Endothelial cell of umbilical vein (primary cell): Measurements from ENCODE around the gene DIP2C. TPM values are rescaled to one million over a fixed set of nuclear protein-coding genes. Genes with fewer than 3 reads are reported as not detected.

Source experiments
- BruUV-seq: library from RNA; stranded (reverse); fragments of 400-500 nt; replicated peaks from 2 replicates; lab custom pipeline; 2021; lab: Mats Ljungman, UMichigan
- CTCF ChIA-PET: fragments of 300-600, 350-600 bp; sonication (Branson Sonifier 250); formaldehyde crosslinking; loops from one replicate; lab custom pipeline; 2021; ENCODE audit warnings: antibody characterized with exemption, inconsistent platforms; lab: Charles Lee
- POLR2A ChIA-PET: fragments of 300-600, 350-600 bp; sonication (Branson Sonifier 250); formaldehyde crosslinking; loops from one replicate; lab custom pipeline; 2021; ENCODE audit warnings: antibody characterized with exemption, inconsistent platforms; lab: Charles Lee
- DNase-seq: peaks from one replicate; pipeline ENCODE4 v3.0.0-alpha.2; 2011; ENCODE audit warnings: low read depth, low spot score
- FAIRE-seq: peaks from 2 replicates; lab custom pipeline; 2011; peaks lifted over from hg19 to GRCh38; lab: Jason Lieb, UNC
- H2AFZ ChIP-seq: 2 replicates; pipeline ENCODE4 v1.6.0; 2012; ENCODE audit warnings: low read depth, low read length, control low read depth, inconsistent platforms
- H3K27ac ChIP-seq: 2 replicates; pipeline ENCODE4 v1.5.1; 2011; ENCODE audit warnings: low read depth, mild to moderate bottlenecking, control low read depth, low read length, moderate library complexity; ENCODE audit not compliant: insufficient read depth
- H3K27me3 ChIP-seq, 2 experiments: 2 replicates each; pipeline versions ENCODE4 v1.6.0 to v1.6.1; 2011; ENCODE audit warnings: low read length in 2 of 2, mixed read lengths in 1 of 2; ENCODE audit not compliant: control insufficient read depth in 2 of 2, insufficient read depth in 2 of 2
- H3K36me3 ChIP-seq, 2 experiments: 2 replicates in 1 of 2; 3 replicates in 1 of 2; pipeline ENCODE4 v1.5.1; 2011; ENCODE audit warnings: low read length in 2 of 2, mild to moderate bottlenecking in 1 of 2, moderate library complexity in 1 of 2; ENCODE audit not compliant: control insufficient read depth in 2 of 2, insufficient read depth in 2 of 2; ENCODE audit errors: extremely low read depth in 1 of 2
- H3K4me1 ChIP-seq: 3 replicates; pipeline ENCODE4 v1.5.1; 2011; ENCODE audit warnings: mild to moderate bottlenecking, low read length; ENCODE audit not compliant: control insufficient read depth, insufficient read depth; ENCODE audit errors: extremely low read depth
- H3K4me2 ChIP-seq: 2 replicates; pipeline ENCODE4 v1.6.1; 2011; ENCODE audit warnings: low read length, control low read depth, mixed read lengths; ENCODE audit not compliant: insufficient read depth
- H3K4me3 ChIP-seq, 3 experiments: fragments of 200-600 bp in 1 of 3; sonication (generic), shearing (Covaris generic) in 1 of 3; replicated peaks in 1 of 3; 2 replicates each; pipeline ENCODE4 v1.5.1; 2011 to 2016; ENCODE audit warnings: control low read depth in 3 of 3, low read length in 3 of 3, mild to moderate bottlenecking in 2 of 3, inconsistent platforms in 1 of 3, low read depth in 1 of 3, moderate library complexity in 1 of 3; ENCODE audit not compliant: insufficient read depth in 1 of 3
- H3K79me2 ChIP-seq: 2 replicates; pipeline ENCODE4 v1.6.0; 2012; ENCODE audit warnings: low read length, inconsistent platforms; ENCODE audit not compliant: control insufficient read depth, insufficient read depth
- H3K9ac ChIP-seq: replicated peaks from 2 replicates; pipeline ENCODE3; 2011; ENCODE audit warnings: low read length, control low read depth; ENCODE audit not compliant: insufficient read depth; ENCODE audit errors: extremely low read depth
- H3K9me1 ChIP-seq: replicated peaks from 3 replicates; pipeline ENCODE4 v1.6.0; 2011; ENCODE audit warnings: mild to moderate bottlenecking, low read length; ENCODE audit not compliant: control insufficient read depth, insufficient read depth; ENCODE audit errors: extremely low read depth
- H3K9me3 ChIP-seq: replicated peaks from 2 replicates; pipeline ENCODE4 v1.5.1; 2012; ENCODE audit warnings: low read length, inconsistent platforms; ENCODE audit not compliant: control insufficient read depth, insufficient read depth
- H4K20me1 ChIP-seq: replicated peaks from 2 replicates; pipeline ENCODE3; 2011; ENCODE audit warnings: mild to moderate bottlenecking, low read length; ENCODE audit not compliant: control insufficient read depth, insufficient read depth; ENCODE audit errors: extremely low read depth
- CTCF ChIP-seq, 2 donors: IDR thresholded peaks; 1 replicate in 1 of 2; 2 replicates in 1 of 2; pipeline ENCODE4 v1.5.1; 2011; ENCODE audit warnings: low read length in 2 of 2, mild to moderate bottlenecking in 2 of 2, moderate library complexity in 2 of 2, control low read depth in 1 of 2, inconsistent platforms in 1 of 2, low read depth in 1 of 2; ENCODE audit not compliant: insufficient read depth in 1 of 2; ENCODE audit errors: extremely low read depth in 1 of 2
- EZH2 ChIP-seq: IDR thresholded peaks from 2 replicates; pipeline ENCODE4 v1.6.1; 2012; ENCODE audit warnings: borderline replicate concordance, low read depth, mild to moderate bottlenecking, moderate library complexity, low read length, inconsistent platforms; ENCODE audit not compliant: severe bottlenecking
- FOS ChIP-seq: IDR thresholded peaks from 2 replicates; pipeline ENCODE4 v1.6.1; 2011; ENCODE audit warnings: mild to moderate bottlenecking, low read length, moderate library complexity, borderline replicate concordance; ENCODE audit not compliant: insufficient read depth
- GATA2 ChIP-seq: IDR thresholded peaks from 2 replicates; pipeline ENCODE4 v1.7.0; 2011; ENCODE audit warnings: low read depth, mild to moderate bottlenecking, moderate library complexity, mixed read lengths, low read length; ENCODE audit not compliant: insufficient read length, insufficient read depth
- JUN ChIP-seq: IDR thresholded peaks from 2 replicates; pipeline ENCODE4 v1.6.1; 2011; ENCODE audit warnings: borderline replicate concordance, low read depth; ENCODE audit not compliant: insufficient read length, insufficient read depth
- MAX ChIP-seq: IDR thresholded peaks from 2 replicates; pipeline ENCODE4 v1.6.1; 2011; ENCODE audit not compliant: insufficient read depth, insufficient read length
- MYC ChIP-seq: IDR thresholded peaks from one replicate; pipeline ENCODE4 v1.6.1; 2011; ENCODE audit warnings: mild to moderate bottlenecking, low read depth, low read length
- POLR2A ChIP-seq: IDR thresholded peaks from 2 replicates; pipeline ENCODE4 v1.6.1; 2012; ENCODE audit warnings: low read depth, mild to moderate bottlenecking, control low read depth, low read length
- POLR2AphosphoS5 ChIP-seq: IDR thresholded peaks from 2 replicates; pipeline ENCODE4 v1.6.1; 2012; ENCODE audit warnings: low read depth, mild to moderate bottlenecking, control low read depth, low read length, moderate library complexity; ENCODE audit not compliant: insufficient read depth
- dilution Hi-C: fragments of 300-500 bp; cut with MboI; formaldehyde crosslinking; loops from one replicate; pipeline ENCODE4 v1.15.0; 2019; ENCODE audit warnings: low sequenced_read_pairs; ENCODE audit not compliant: extremely low pct_ligation_motif_present
- intact Hi-C: fragments of 100-400 bp; cut with micrococcal nuclease; formaldehyde crosslinking; loops from one replicate; pipeline ENCODE4 v1.10.0; 2022
- polyA plus RNA-seq, 4 experiments: library from polyadenylated mRNA; depleted of rRNA in 3 of 4; stranded (reverse) in 3 of 4; unstranded in 1 of 4; fragments of >200 nt; gene quantifications; 2 replicates each; pipeline versions ENCODE4 v1.2.1 to v1.2.3, GENCODE V29; 2011 to 2012; ENCODE audit warnings: missing spikeins in 1 of 4
- total RNA-seq: library from RNA; stranded (reverse); gene quantifications from 2 replicates; pipeline ENCODE4 v1.2.3, GENCODE V29; 2021

DIP2C gene
- total and polyA plus RNA-seq, 2 donors (not counting 3 experiments of a cell fraction or from before 2014, with no cell fraction given), result 3.6 to 10.7 TPM

DNA sequence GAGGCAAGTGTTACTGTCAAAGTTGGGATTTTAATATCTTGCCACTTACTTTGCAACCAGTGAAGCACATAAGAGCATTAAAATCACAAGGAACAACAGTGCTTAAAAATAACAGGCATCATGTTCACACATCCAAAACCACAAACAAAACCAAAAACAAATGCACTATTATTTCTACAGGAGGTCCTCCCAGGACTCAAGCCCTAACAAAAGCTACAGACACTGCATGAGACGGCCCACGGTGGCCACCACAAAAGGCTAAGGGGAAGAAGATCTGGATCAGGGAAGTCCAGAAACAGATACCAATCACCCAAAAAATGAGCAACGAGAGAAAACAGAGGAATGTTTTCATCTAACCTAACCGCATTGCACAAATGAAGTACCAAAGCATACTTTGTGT lies 395.8 kb downstream of the DIP2C start:
- ChIA-PET POLR2A (no interaction called here), CTCF (interaction anchor here (1.0 kb wide), 1 partner anchor 30 kb away, joined by 3 read pairs; no protein-coding TSS in a partner anchor)
- no TSS peak for BruUV-seq
- Histone ChIP-seq H3K9ac (no peak overlapping the region), H3K9me1 (no peaks in the 10 kb centered on the region), H3K36me3 (no peaks in the 10 kb centered on the region), H3K4me3 (no peak overlapping the region), H3K27ac (no peak overlapping the region), H3K4me2 (no peak overlapping the region), H3K27me3 (no peaks in the 10 kb centered on the region), H3K4me1 (peaks cover 11% of the 10 kb centered on the region), H3K79me2 (no peaks in the 10 kb centered on the region), H2AFZ (no peak overlapping the region), H3K9me3 (no peaks in the 10 kb centered on the region), H4K20me1 (no peaks in the 10 kb centered on the region)
- dilution Hi-C loops (no loop called here), intact Hi-C loops (no loop called here)
- FAIRE-seq, result no peak
- no peak for DNase-seq
- TF ChIP-seq EZH2 (no peak), MYC (no peak), GATA2 (no peak), FOS (no peak), MAX (no peak), CTCF (IDR thresholded peaks at IDR 0.05; ENCODE audit: extremely low read depth in 1 of 2, insufficient read depth in 1 of 2, low read depth in 1 of 2, low read length in 2 of 2) (no peak), POLR2AphosphoS5 (no peak), POLR2A (no peak), JUN (no peak)
